GM12801 (cell line): ENCODE data around the gene TSPAN14.

Source experiments
- TF ChIP-seq, protein P1 (sequence below): IDR thresholded peaks from one replicate; pipeline ENCODE4 v1.5.1; 2011; ENCODE audit warnings: control low read depth; ENCODE audit not compliant: insufficient read length; ENCODE audit errors: extremely low read depth

Gene TSPAN14

DNA sequence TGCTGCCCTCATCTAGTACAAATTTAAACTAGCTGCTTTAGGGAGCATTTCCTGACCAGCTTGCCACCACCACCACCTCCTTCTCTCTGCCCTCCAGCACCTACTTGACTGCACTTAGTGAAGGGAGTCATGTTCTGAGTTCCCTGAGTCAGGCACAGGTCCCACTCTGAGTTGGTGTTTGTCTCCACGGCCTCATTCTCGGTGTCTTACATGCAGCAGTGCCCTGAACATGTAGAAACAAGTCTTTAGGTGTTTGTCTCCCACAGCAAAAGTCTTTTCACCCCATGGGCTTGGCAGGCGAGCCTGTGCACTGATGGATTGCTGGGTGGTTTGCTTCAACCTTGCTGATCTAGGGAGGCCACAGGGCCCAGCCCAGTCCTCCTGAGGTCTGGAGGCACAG, 16.9 kb downstream of the TSPAN14 start:
- TF ChIP-seq, protein P1, sequence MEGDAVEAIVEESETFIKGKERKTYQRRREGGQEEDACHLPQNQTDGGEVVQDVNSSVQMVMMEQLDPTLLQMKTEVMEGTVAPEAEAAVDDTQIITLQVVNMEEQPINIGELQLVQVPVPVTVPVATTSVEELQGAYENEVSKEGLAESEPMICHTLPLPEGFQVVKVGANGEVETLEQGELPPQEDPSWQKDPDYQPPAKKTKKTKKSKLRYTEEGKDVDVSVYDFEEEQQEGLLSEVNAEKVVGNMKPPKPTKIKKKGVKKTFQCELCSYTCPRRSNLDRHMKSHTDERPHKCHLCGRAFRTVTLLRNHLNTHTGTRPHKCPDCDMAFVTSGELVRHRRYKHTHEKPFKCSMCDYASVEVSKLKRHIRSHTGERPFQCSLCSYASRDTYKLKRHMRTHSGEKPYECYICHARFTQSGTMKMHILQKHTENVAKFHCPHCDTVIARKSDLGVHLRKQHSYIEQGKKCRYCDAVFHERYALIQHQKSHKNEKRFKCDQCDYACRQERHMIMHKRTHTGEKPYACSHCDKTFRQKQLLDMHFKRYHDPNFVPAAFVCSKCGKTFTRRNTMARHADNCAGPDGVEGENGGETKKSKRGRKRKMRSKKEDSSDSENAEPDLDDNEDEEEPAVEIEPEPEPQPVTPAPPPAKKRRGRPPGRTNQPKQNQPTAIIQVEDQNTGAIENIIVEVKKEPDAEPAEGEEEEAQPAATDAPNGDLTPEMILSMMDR: no peak

DNA sequence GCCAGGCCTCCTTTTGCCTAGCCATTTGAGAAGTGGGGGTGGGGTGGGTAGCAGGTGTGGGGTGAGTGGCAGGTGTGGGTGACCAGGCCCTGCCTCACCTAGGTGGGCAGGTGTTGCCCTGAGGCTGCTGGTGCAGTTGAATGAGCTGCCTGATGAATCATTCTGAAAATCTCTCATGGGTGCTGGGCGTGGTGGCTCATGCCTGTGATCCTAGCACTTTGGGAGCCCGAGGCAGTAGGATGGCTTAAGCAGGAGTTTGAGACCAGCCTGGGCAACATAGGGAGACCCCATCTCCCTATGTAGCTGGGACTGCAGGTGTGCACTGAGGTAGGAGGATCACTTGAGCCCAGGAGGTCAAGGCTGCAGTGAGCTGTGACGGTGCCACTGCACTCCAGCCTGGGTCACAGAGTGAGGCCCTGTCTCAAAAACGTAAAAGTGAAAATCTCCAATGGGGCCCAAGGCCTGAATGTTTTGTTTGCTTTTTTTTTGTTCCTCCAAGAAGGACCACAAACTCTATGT, 17.7 kb downstream of the TSPAN14 start:
- TF ChIP-seq, protein P1: no peak

DNA sequence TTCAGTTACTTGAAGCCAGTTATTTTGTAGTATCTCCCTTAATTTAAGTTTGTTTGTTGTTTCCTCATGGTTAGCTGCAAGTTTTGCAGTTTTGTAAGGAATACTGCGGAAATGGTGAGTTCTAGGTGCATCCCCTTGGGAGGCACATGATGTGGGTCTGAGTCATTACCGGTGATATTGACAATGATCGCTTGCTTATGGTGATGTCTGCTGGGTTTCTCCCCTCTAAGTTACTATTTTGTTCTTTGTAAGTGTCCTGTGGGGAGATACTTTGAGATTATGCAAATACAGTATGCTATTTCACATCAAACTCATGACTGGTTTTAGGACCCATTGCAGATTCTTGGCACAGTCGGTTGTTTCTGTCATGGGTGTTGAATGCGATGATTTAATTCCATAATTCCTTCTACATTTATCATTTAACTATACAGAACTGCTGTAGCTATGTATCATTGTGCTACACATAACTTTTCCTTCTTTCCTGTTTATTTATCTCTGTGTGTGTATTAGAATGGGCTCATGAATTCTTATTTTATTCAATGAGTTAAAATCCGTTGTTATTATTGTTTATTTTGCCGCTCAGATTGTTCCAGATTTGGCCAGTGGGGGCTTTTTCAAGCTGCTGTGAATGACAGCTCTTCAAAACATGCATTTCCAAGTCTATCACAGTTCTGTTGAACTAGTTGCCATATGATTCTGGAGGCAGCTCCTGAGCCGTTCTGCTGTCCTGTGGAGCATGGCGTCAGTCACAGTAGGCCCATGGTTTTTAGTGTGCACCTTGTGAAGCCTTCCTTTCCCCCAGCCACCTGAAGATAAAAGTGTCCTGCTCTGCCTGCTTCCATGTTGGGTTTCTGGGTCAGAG, 18.4 kb downstream of the TSPAN14 start:
- TF ChIP-seq, protein P1: no peak

DNA sequence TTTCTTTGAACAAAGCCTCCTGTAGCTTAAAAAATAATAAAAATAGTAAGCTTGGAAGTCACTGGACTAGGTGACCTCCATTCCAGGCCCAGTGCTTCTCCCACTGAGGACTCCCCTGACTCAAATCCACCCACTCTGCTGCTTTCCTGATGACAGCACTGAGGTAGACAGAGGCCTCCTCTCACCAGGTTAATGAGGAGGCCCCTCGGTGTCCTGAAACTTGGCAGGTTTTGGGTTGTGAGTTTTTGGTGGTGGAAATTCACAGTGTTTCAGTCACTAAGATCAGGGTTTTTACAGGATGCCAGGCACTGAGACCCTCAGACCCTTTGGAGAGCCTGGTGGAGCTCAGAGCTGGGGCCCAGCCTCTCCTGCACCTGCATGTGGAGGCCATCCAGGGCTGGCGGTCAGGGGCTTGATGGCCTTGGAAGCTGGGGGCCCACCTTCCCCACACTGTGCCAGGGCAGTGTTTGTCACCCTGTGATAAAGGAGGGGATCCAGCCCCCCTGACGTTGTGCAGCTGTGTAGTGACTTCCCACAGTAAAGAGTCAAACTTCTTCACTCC, 19.1 kb downstream of the TSPAN14 start:
- TF ChIP-seq, protein P1: no peak

DNA sequence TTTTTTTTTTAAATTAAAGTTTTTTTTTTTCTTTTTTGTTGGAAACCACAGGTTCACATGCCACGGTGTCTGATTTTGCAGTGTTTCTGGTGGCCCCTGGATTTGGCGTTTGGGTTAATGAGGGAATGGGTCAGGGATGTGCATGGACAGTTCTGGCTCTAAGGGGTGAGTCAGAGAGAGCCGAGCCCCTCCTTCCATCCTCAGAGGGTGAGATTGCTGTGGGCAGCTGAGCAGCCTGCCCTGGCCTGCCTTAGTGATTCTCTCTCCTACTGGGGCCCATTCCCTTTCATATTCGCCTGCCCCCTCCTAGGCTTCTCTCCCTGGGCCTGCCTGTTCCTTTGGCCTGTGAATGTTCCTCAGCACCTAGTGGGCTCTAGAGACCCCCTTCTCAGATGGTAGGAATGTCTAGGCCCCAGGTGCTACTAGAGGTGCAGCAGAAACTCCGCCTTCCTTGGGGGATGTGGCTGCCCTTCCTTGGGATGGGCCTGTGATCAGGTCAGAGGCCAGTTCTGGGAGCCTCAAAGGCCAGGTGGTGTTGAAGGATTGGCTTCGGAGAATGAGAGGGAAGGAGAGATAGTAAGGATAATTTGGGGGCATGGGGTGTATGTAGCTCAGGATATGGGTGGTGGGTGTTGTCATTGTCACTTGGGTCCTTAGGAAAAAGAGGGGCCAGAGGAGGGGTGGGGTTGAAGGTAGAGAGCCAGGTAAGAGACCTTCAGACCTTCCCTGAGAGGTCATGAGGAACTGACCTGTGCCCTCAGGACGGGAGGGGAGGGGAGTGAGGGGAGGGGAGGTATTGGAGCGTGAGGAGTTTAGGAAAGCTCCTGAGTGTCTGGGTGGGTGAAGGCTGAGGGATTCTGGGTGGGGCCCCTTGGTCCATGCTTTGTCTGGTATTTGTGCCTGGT, 19.8 kb downstream of the TSPAN14 start:
- TF ChIP-seq, protein P1: no peak

DNA sequence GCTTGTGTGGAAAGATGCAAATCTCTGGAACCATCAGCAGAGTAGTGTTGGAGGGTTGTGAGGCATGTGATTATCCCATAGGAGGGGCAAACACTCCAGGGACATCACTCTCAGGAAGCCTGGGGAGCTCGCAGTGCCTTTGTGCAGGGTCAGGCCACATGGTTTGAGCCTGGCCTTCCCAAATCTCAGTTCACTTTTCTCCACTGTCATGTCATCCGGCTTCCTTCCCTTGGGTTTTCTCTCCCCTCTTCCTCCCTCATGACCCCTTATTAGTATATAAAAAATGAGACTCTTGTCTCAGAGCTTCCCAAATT, 20.4 kb downstream of the TSPAN14 start:
- TF ChIP-seq, protein P1: no peak

DNA sequence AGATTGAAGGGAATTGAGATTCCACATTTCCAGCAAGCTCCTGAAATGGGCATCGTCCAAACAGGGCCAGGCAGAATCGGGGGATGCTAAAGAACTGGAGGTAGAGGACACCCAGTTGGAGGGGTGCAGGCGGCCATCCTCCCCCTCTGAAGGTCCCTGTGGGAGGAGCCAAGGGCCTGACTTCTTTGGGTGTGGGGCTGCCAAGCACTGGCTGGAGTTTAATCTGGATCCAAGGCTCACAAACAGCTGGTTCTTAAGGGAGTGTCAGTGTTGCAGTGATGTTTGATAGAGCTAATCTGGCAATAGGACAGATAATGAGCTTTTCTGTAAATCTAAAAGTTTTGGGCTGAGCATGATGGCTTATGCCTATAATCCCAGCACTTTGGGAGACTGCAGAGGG, 20.8 kb downstream of the TSPAN14 start:
- TF ChIP-seq, protein P1: no peak
